Heart left ventricle (tissue), 13 donors: ENCODE data around the gene NUP155.

ENCODE experiments used
- POLR2A ChIP-seq, 2 donors: fragments of 450-650 bp; IDR thresholded peaks; one replicate each; pipeline ENCODE4 v1.6.1; 2017; ENCODE audit warnings: antibody characterized with exemption in 2 of 2, mild to moderate bottlenecking in 2 of 2, moderate library complexity in 2 of 2
- TF ChIP-seq, protein P1 (sequence below), 12 donors: fragments of 200-600 bp; sonication (generic) in 4 of 12; IDR thresholded peaks; one replicate each; pipeline versions ENCODE4 v1.5.0 to v1.8.0; 2018 to 2022; ENCODE audit warnings: antibody characterized with exemption in 12 of 12, mild to moderate bottlenecking in 5 of 12
- donor health status: ischemic (EF 13 %, LVEDD 7.1; RV severe dilation, severe dysfunction).
- donor health status: DM: no; HTN: yes; CAD: no.
- donor health status: DM: no; HTN: no; CAD: no.
- donor health status: ischemic (EF 25% LVEDD 6.9; RV normal size, moderate dysfunction).
- donor health status: ischemic (EF 25% LVEDD 5.7; RV mildly dilated, moderate dysfunction).
- donor health status: ischemic (EF 35%, LVEDD 5.7; RV mildly dilated, moderate dysfunction).
- donor health status: nonischemic (EF 11% LVEDD 7.7; RV severe dilation, severe dysfunction).
- donor health status: DM: yes; HTN: yes; CAD: no.
- donor health status: PGD.
- donor health status: ischemic (EF 29% LVEDD 5.4; RV normal size, mild dysfunction).
- donor health status: nonischemic (EF 23%, LVEDD 6.1; RV moderate dilation, normal function).

DNA sequence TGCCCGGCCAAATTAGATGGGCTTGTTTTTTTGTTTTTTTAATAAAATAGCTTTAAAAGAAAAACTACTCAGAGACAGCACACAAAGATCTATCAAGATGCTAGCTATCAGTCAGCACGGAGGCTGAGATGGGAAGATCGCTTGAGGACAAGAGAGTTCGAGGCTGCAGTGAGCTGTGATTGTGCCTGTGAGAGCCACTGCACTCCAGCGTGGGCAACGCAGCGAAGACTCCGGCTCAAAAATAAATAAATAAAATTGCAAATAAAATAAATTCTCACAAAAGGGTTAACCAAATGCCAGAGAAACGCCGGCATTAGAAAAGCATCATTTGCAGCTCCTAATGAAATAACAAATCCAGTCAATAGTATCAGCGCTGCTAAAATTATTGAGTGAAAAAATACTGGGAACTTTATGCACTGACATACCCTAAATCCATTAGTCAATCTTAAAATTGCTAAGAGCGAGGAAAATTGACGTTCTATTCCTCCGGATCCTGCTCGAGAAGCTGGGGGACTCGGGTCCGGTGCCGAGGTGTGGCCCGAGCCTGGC lies 122.4 kb downstream of the NUP155 start:
- TF ChIP-seq, protein P1, sequence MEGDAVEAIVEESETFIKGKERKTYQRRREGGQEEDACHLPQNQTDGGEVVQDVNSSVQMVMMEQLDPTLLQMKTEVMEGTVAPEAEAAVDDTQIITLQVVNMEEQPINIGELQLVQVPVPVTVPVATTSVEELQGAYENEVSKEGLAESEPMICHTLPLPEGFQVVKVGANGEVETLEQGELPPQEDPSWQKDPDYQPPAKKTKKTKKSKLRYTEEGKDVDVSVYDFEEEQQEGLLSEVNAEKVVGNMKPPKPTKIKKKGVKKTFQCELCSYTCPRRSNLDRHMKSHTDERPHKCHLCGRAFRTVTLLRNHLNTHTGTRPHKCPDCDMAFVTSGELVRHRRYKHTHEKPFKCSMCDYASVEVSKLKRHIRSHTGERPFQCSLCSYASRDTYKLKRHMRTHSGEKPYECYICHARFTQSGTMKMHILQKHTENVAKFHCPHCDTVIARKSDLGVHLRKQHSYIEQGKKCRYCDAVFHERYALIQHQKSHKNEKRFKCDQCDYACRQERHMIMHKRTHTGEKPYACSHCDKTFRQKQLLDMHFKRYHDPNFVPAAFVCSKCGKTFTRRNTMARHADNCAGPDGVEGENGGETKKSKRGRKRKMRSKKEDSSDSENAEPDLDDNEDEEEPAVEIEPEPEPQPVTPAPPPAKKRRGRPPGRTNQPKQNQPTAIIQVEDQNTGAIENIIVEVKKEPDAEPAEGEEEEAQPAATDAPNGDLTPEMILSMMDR (IDR thresholded peaks at IDR 0.05), result no peak
- TF ChIP-seq POLR2A (IDR thresholded peaks at IDR 0.05), result no peak
